Activated T-cell treated with anti-CD3 and anti-CD28 coated beads, Interleukin-2, amount 50 U/mL, for 4 hours (primary cell): ENCODE results near the gene RAB11FIP3. TPM values are rescaled to one million over a fixed set of nuclear protein-coding genes. Genes with fewer than 3 reads are reported as not detected.

Experiments
- ATAC-seq, 2 donors: fragments of 200-7000 bp; cut with Tn5 transposase; one replicate each; pipeline ENCODE4 v1.10.0; 2021
- DNase-seq: peaks from one replicate; pipeline ENCODE4 v3.0.0-alpha.2; 2020
- H3K27me3 Mint-ChIP-seq: one replicate; pipeline ENCODE4 v1.8.0; 2021; ENCODE audit warnings: low read depth, mixed read lengths
- H3K36me3 Mint-ChIP-seq: one replicate; pipeline ENCODE4 v1.8.0; 2022; ENCODE audit warnings: mixed read lengths; ENCODE audit not compliant: insufficient read depth
- H3K4me1 Mint-ChIP-seq: one replicate; pipeline ENCODE4 v1.8.0; 2021; ENCODE audit warnings: low read depth, mixed read lengths
- H3K4me3 Mint-ChIP-seq: one replicate; pipeline ENCODE4 v1.8.0; 2021; ENCODE audit warnings: mild to moderate bottlenecking, moderate library complexity, mixed read lengths
- H3K9me3 Mint-ChIP-seq: one replicate; pipeline ENCODE4 v1.8.0; 2021; ENCODE audit warnings: mixed read lengths
- total RNA-seq, 3 donors: library from RNA; stranded (reverse); gene quantifications; one replicate each; pipeline ENCODE4 v1.2.1, GENCODE V29; 2021

Gene RAB11FIP3
- total RNA-seq, 3 donors from 2014 or later, result 28.2 to 31.3 (median 28.8) TPM

DNA sequence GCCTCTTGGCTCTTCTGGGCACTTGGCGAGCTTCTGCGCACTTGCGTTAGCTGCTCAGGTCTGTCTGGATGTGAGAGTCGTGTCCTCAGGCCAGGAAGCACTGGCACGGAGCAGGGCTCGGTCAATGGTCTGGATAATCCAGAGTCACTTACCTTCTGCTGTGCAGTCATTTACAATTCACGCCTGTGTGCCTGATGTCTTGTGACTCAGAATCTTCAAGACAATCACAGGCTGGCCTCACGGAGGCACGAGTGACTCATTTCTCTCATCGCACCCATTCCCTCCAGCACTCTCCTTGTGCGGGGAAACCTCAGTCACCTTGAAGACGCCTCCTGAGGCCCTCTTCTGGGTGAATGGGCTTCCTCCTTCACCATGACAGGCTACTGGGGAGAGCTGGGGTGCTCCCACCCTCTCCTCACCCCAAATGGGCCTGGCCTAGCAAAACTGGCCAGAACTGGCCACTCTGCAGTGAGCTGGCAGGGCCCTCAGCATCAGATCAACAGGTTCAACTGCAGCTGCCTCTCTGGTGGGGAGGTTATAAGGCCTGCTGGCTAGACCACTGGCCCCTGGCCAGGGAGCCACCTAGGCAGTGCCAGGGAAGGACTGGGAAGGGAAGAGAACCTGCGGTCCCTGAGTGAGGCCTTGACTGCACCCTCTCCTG lies 100.2 kb downstream of the RAB11FIP3 start:
- Mint-ChIP-seq H3K4me3 (peak overlapping the region; percentile 91), H3K9me3 (no peaks in the 10 kb centered on the region), H3K36me3 (peaks cover 7% of the 10 kb centered on the region), H3K27me3 (no peaks in the 10 kb centered on the region), H3K4me1 (peaks cover 40% of the 10 kb centered on the region)
- ATAC-seq (peak; percentile 59 to 63), DNase-seq (peak; percentile 69)

DNA sequence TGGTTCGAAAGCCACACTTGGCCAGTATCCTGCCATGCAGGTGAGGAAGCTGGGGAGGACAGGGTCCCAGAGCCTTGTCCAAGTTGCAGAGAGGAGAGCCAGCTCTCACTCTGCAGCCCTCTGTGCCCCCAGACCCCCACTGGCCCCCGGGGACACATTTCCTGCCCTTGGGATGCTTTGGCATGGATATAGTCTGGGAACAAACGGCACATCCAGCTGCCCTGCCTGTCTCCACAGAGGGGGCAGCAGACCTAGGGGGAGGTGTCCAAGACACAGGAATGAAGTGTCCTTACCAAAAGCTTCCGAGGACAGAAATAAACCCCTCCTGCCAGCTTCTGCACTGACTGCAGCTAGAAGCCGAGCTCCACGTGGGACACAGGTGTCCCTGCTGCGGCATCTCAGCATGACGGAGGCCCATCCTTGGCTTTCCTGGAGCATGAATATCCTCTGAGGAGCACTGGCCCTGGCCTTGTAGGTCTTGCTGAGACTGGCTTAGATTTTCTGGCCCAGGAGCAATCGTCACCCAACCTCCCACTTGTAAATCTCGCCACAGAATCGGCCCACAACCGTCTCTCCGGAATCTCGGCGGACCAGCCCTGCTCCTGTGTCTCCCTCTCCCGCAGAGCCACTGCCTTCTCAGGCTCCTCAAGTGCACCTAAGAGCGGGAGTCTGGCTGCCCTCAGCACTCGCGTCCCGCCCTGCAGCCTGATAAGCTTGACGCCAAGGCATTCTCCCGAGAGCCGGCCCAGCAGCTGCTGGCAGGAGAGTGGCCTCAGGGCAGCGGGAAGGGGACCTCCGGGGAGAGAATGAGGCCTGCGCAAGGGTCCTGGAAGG lies 100.9 kb downstream of the RAB11FIP3 start:
- H3K9me3 Mint-ChIP-seq, result no peaks in the 10 kb centered on the region
- H3K27me3 Mint-ChIP-seq, result no peaks in the 10 kb centered on the region
- peaks cover 7% of the 10 kb centered on the region for H3K36me3 Mint-ChIP-seq
- DNase-seq (no peak), ATAC-seq (no peak)
- peaks cover 40% of the 10 kb centered on the region for H3K4me1 Mint-ChIP-seq
- peak overlapping the region; percentile 91 for H3K4me3 Mint-ChIP-seq

DNA sequence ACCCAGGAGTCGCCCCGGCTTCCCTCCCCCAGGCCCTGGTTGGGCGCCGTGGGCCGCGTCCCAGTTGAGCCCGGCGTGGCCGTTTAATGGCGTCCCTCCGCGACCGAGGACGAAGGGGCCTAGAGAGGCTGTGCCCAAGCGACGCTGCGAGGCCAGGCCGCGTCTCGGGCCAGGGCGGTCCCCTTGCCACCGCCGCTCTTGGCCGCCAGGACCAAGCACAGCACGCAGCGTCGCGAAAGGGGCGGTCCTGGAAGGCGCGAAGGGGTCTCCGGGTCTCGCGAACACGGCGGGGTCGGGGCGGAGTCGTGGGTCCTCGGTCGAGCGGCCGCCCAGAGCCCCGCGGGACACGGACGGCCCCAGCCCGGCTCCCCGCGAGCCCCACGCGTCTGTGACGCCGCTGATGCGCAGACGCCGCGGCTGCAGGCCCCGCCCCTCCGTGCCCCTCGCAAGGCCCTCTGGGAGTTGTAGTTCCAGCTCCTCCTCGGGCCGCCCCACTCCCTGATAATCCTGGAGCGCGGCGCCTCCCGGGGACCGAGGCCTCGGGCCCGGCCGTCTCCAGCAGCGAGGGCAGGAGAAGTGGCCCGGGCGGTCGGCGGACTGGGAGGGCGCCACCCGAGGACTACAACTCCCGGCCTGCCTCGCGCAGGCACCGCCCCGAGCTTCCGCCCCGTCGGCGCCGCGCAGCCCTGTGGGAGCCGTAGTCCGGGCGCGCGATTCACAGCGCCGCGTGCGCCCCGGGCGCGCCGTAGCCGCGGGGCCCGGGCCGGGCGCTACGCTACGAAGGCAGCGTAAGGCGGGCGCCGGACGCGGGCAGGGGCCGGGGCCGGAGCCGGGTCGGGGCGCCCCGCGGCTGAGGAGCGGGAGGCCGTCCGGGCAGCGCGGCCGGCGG lies 101.8 kb downstream of the RAB11FIP3 start, which contains the start of gene CAPN15:
CAPN15 (plus strand) TSS at position 698 of the 889 bp plus-strand sequence. CDS start 19,127 bp downstream, outside the sequence.
- Mint-ChIP-seq H3K36me3 (peaks cover 7% of the 10 kb centered on the region), H3K9me3 (no peaks in the 10 kb centered on the region), H3K27me3 (no peaks in the 10 kb centered on the region), H3K4me1 (peaks cover 40% of the 10 kb centered on the region), H3K4me3 (peak within 1 kb of the TSS; percentile 95)
- DNase-seq (peak; percentile 82), ATAC-seq (peak; percentile 75 to 80)

DNA sequence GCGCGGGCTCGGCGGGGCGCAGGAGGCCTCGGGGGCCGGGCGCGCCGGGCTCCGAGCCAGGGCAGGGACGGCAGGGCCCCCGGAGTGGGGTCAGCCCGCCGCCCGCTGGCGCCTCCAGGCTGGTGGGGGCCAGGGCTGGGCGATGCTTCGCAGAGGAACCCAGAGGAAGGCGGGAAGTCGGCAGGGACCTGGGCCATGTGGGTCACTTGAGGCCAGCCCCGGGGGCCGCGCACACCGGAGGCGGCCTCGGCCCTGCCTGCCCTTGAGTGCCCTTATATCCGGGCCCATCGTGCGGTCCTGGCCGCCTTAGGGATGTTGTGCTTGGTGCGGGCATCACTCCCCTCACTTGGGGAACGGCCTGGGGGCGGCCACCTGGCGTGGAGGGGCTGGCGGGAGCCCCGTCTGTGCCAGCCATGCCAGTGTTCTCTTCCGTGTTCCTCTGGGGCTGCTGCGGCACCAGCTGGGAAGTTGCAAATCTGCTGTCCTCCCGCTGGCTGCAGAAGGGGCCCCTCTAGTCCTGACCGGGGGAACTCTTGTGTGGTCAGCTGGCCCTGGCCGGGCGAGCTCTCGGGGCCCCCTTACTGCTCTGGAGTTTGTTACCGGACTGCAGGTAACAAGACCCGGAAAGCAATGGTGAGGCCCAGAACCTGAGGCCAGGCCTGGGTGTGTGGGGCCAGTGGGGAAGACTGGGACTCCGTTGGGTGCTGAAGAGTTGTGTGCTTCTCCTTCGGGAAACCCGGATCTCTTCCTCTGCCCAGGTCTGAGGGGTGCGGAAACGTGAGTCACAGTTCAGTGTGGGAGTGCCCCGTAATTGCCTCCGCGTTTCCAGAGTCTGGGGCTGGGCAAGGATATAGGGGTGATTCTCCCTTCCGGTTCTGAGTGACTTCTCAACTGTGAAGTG lies 102.9 kb downstream of the RAB11FIP3 start:
- peak overlapping the region; percentile 95 for H3K4me3 Mint-ChIP-seq
- no peaks in the 10 kb centered on the region for H3K9me3 Mint-ChIP-seq
- peak; percentile 3 to 4 for ATAC-seq
- no peak for DNase-seq
- H3K4me1 Mint-ChIP-seq, result peaks cover 40% of the 10 kb centered on the region
- no peaks in the 10 kb centered on the region for H3K27me3 Mint-ChIP-seq
- peaks cover 7% of the 10 kb centered on the region for H3K36me3 Mint-ChIP-seq

DNA sequence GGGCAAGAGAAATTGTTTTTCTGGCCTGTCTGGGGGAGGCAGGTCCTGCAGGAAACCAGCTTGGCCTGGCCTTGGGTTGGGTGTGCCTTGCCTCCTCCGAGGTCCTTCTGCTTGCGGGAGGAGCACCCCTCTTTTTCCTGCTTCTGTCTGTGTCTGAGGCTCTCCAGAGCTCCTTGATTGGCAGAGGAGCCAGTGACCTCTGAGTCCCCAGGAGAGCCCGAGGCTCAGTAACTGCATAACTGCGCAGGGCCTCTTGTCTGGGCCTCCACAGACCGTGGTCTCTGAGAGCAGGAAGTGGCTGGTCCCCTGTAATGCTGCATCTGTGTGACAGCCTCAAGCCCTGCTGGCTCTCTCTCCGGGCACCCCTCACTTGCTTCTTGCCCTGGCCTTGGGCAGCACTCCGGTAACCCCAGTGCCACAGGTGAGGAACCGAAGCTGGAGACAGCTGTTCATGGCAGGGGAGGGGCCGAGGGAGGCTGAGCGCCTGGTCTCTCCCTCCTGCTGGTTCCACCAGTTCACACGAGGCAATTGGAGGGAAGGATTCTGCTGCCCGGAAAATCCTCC lies 103.6 kb downstream of the RAB11FIP3 start:
- peaks cover 7% of the 10 kb centered on the region for H3K36me3 Mint-ChIP-seq
- no peaks in the 10 kb centered on the region for H3K9me3 Mint-ChIP-seq
- DNase-seq (no peak), ATAC-seq (no peak)
- peaks cover 38% of the 10 kb centered on the region for H3K4me1 Mint-ChIP-seq
- H3K27me3 Mint-ChIP-seq, result no peaks in the 10 kb centered on the region
- peak overlapping the region; percentile 95 for H3K4me3 Mint-ChIP-seq

DNA sequence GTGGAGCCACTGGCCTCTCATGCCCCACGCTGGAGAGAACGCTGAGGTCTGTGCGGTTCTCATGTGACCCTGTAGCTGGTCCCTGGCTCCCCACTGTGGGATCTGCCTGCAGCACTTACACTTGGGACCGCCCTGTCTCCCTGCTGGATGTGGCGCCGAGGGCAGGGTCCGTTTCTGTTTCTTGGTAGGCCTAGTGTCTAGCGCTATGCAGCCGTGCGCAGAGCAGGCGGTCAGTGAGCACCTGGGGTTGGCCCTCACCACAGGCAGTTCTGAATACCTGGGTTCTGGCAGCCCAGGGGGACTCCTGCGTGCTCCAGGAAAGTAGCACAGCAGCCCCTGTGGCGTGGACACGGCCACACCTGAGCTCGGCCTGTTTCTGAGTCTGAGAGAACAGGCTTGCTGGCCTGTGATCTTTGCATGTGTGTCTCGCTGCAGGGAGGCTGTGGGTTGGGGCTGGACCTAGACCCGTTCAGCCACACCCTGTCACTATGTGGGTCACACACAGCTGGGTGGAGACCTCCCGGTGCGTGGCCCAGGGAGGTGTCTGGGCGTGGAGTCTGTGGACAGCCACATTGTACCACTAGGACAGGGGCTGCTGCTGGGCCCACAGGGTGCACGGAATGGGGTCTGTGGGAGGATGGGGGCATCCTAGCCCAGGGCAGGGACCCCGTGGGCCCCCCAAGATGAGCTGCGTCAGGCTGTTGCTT lies 104.8 kb downstream of the RAB11FIP3 start:
- ATAC-seq (no peak), DNase-seq (no peak)
- Mint-ChIP-seq H3K4me3 (peak overlapping the region; percentile 95), H3K4me1 (peaks cover 29% of the 10 kb centered on the region), H3K36me3 (peaks cover 7% of the 10 kb centered on the region), H3K9me3 (no peaks in the 10 kb centered on the region), H3K27me3 (no peaks in the 10 kb centered on the region)

DNA sequence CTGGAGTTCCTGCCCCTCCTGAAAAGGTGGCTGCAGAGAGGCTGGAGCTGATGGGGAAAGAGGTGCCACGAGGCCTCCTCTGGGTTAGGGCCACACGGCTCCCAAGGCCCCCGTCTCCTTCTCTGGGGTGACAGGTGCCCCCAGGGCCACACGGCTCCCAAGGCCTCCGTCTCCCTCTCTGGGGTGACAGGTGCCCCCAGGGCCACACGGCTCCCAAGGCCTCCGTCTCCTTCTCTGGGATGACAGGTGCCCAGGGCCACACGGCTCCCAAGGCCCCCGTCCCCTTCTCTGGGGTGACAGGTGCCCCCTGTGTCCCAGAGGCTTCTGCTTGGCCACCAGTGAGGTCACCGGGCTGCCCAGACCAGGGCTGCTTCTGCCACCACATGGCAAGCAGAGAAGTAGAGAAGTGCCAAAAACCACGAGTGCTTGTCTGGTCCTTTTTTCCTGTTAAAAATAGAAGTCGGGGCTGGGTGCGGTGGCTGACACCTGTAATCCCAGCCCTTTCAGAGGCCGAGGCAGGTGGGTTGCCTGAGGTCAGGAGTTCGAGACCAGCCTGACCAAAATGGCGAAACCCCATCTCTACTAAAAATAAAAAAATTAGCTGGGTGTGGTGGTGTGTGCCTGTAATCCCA lies 106.2 kb downstream of the RAB11FIP3 start:
- H3K27me3 Mint-ChIP-seq, result no peaks in the 10 kb centered on the region
- peaks cover 21% of the 10 kb centered on the region for H3K4me1 Mint-ChIP-seq
- ATAC-seq (no peak), DNase-seq (no peak)
- H3K4me3 Mint-ChIP-seq, result no peak overlapping the region
- no peaks in the 10 kb centered on the region for H3K9me3 Mint-ChIP-seq
- peaks cover 4% of the 10 kb centered on the region for H3K36me3 Mint-ChIP-seq

DNA sequence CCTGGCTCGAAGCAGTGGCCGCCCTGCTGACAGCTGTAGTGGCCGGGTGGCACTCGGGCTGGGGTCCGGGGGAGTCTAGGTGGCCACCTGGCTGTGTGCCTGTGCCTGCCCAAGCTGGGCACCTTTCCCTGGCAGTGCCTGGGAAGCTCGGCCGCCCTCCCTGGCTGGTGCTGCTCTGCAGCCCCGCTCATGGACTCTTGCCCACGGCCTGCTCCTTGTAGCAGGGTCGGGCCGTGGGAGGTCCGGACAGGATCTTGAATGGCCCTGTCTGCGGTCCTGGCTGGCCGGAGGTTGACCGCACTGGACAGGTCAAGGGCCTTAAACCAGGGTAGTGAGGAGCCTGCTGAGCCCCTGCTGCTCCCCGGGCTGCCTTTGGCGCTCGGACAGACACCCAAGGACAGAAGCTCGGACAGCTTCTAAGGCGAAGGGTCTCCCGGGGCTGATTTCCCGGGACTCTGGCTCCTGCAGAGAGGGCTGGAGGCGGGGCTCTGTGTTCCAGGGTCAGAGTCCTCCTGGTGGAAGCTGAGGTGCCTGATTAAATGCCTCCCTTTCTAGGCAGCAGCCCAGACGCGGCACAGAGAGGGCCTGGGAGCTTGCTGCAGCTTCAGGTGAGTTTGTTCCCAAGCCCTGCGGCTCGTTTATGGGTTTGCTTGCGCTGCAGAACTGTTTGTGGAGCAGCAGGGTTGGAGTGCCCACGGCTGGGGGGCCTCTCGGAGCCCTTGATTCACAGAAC lies 108.1 kb downstream of the RAB11FIP3 start:
- Mint-ChIP-seq H3K9me3 (no peaks in the 10 kb centered on the region), H3K4me1 (peaks cover 19% of the 10 kb centered on the region), H3K36me3 (peaks cover 4% of the 10 kb centered on the region), H3K4me3 (no peak overlapping the region), H3K27me3 (no peaks in the 10 kb centered on the region)
- no peak for ATAC-seq
- no peak for DNase-seq

DNA sequence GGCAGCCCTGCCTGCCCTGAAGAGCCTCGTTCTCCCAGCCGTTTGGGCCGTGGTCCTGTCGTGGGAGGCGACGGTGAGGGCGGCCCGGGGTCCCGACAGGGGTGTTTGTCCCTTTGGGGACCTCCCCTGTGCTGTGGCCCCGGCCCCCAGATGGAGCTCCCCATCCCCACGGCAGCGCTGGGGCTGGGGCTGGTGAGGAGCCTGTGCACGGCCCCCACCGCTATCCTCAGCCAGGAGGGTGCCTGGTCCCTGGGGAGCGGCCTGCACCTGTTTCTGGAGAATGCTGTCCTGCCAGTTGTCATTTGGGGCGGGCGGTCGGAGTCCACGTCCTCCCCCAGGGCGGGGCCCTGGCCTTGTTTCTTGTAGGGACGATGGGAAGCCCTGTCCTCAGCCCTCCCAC lies 108.7 kb downstream of the RAB11FIP3 start:
- peaks cover 8% of the 10 kb centered on the region for H3K36me3 Mint-ChIP-seq
- no peak for DNase-seq
- peaks cover 15% of the 10 kb centered on the region for H3K4me1 Mint-ChIP-seq
- H3K4me3 Mint-ChIP-seq, result no peak overlapping the region
- H3K27me3 Mint-ChIP-seq, result no peaks in the 10 kb centered on the region
- H3K9me3 Mint-ChIP-seq, result no peaks in the 10 kb centered on the region
- no peak for ATAC-seq

DNA sequence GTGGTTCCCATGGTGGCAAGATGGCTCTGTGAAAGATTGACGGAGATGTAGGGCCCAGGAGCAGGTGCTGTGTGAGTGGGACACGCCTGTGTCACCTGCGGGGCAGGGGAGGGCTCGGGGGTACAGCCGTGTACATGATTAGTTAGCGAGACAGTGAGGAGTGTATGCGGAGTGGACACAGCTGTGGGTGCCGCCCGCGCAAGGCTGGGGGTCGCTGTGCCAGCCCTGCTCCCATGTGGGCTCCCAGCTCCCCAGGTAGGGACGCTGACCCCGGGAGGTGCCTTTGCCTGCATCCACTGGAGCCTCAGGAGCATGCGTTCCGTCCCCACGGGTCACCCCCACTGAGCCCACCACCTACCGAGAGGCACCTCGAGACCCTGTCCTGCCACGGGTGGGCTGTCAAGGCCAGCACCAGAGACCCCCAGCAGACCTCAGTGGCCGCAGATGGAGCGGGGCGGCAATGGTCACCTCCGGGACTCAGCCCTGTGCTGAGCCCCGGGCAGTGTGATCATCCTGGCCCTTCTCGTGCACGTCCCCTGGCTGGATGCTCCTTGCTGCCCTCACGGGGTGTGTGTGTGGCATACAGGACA lies 109.5 kb downstream of the RAB11FIP3 start:
- no peak for ATAC-seq
- H3K4me3 Mint-ChIP-seq, result no peak overlapping the region

DNA sequence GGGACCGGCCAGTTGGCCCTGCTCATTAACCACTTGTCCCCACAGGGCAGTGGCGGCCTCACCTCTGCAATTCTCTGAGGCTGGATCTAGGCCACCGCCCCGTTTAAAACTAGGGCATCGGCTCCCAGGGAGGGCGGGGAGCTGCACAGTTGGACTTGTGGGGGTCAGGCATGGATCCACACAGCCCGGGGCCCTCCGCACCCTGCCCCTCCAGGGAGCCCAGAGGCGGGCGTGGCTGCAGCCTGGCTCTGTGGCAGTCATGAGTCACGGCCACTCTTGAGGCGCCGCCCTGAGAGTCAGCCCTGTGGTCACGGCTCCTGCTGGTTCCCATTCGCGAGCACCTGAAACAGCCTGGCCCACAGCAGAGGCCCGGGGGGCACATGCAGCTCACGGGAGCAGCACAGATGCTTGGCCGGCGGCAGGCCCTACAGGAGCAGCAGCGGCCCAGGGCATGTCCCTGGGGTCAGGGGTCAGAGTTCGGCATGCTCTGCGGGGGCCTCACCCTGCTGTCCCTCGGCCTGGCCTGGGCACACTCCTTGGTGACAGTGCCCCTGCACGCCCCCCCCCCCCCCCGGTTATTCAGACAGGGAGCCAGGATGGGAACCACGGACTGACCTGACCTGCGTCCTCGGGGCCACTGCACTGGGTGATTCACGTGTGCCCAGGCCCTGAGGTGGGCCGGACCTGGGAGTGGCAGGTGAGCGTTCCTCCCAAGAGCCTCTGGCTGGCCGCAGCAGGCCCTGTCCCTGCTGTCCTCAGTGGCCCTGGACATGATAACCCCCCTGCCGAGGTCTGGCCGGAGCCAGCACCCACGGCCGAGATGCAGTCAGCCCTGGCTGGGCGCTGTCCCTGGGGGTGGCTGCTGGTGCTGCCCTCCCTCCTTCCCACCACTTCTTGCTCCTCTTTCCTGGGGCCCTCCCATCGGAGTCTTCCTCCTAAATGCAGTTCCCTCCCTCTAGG lies 110.3 kb downstream of the RAB11FIP3 start:
- Mint-ChIP-seq H3K4me3 (no peak overlapping the region), H3K4me1 (peaks cover 2% of the 10 kb centered on the region), H3K27me3 (no peaks in the 10 kb centered on the region), H3K36me3 (peaks cover 4% of the 10 kb centered on the region), H3K9me3 (no peaks in the 10 kb centered on the region)
- DNase-seq (no peak), ATAC-seq (peak; percentile 27 to 37)

More for the DNA sequence above, 109.5 kb downstream of the RAB11FIP3 start:
- H3K4me1 Mint-ChIP-seq, result peaks cover 8% of the 10 kb centered on the region
- H3K9me3 Mint-ChIP-seq, result no peaks in the 10 kb centered on the region
- DNase-seq, result no peak
- H3K27me3 Mint-ChIP-seq, result no peaks in the 10 kb centered on the region
- H3K36me3 Mint-ChIP-seq, result peaks cover 6% of the 10 kb centered on the region
